CD4-positive, alpha-beta T cell treated with Interleukin-10 for 1 hour (primary cell): Measurements from ENCODE around the gene NCAPG2.

Source experiments
- DNase-seq: peaks from one replicate; pipeline ENCODE4 v3.0.0-alpha.2; 2020

The NCAPG2 gene, protein sequence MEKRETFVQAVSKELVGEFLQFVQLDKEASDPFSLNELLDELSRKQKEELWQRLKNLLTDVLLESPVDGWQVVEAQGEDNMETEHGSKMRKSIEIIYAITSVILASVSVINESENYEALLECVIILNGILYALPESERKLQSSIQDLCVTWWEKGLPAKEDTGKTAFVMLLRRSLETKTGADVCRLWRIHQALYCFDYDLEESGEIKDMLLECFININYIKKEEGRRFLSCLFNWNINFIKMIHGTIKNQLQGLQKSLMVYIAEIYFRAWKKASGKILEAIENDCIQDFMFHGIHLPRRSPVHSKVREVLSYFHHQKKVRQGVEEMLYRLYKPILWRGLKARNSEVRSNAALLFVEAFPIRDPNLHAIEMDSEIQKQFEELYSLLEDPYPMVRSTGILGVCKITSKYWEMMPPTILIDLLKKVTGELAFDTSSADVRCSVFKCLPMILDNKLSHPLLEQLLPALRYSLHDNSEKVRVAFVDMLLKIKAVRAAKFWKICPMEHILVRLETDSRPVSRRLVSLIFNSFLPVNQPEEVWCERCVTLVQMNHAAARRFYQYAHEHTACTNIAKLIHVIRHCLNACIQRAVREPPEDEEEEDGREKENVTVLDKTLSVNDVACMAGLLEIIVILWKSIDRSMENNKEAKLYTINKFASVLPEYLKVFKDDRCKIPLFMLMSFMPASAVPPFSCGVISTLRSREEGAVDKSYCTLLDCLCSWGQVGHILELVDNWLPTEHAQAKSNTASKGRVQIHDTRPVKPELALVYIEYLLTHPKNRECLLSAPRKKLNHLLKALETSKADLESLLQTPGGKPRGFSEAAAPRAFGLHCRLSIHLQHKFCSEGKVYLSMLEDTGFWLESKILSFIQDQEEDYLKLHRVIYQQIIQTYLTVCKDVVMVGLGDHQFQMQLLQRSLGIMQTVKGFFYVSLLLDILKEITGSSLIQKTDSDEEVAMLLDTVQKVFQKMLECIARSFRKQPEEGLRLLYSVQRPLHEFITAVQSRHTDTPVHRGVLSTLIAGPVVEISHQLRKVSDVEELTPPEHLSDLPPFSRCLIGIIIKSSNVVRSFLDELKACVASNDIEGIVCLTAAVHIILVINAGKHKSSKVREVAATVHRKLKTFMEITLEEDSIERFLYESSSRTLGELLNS

DNA sequence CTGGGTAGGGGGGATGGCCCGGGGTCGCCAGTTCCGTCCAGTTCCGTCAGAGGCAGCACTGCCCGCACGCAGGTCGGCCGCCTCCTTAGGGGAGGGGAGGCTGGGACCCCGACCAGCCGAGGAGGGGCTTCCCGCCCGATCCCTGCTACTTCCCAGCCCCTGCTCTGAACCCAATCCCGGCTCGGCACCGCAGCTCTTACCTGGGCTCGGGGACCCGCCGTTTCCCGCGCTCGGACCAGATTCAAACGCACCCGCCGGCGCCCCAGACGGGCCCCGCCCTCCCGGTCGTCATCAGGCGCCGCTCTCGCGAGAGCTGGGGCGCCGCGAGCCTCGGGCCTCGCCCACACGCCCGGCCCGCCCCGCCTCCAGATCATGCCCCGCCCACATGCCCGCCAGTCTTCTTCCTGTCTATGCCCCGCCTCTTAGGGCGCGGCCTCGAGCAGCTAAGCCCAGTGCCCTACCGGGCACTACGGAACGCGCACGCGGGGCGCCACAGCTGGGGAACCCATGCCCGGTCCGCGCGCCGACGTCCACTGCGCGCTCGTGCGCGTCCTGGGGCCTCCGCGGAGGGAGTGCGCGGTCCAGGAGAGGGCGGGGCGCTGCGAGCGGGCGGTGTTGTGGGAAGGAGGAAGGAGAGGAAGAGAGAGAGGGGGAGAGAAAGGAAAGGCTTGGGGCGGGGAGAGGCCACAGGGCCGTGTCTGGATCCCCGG lies at the start of gene NCAPG2:
Gene NCAPG2 (minus strand): TSS at position 281 of the 710 bp plus-strand sequence. CDS start 2,905 bp downstream, outside the sequence.
- peak; percentile 97 for DNase-seq

DNA sequence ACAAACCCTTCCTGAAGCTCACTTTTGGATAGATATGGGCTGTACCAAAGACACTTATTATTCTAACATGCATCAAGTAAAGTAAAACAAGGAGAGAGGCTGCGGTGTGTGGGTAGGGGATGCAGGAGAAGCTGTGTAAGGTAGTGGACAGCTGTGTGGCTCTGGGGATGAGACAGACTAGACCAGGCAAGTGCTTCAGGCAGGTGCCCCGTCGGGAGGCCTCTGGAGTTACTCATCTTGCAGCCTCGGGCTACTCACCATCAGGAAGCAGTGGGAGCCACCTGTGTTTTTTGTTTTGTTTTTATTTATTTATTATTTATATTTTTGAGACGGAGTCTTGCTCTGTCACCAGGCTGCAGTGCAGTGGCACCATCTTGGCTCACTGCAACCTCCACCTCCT lies 49.3 kb upstream of the NCAPG2 start:
- no peak for DNase-seq

DNA sequence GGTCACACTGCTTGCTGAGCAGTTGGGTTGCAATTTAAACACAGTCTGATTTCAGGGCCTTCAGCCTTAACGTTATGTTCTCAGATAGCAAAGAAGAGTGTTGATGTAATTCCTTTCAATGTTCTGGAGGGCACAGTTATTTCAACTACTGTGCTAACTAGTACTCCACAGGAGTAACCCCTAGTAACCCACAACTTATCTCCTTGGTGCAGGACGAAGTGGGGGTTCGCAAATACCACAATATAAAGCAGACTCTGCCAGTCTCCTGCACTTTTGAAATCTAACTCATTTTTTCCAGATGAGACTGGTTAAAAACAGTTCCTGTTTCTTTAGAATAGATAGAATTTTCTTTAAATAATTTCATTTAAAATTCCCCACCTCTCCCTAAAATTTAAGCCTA lies 47.1 kb upstream of the NCAPG2 start:
- DNase-seq, result no peak

DNA sequence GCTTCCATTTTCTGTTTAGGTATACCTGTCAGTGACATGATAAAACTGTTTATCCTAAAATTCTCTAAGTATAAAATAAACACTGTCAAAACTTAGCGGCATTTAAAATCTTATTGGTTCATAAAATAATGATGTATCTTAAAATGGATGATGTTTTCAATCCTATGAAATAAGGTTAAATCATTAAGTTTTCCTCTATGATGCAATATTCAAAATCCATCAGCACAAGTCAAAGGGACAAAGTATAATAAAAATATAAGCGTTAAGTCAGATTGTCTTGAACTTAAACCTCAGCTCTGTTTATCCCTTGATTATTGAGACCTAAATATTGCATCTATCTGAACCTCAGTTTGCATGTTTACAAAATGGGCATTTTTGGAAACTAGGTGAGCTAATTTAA lies 46.6 kb upstream of the NCAPG2 start:
- no peak for DNase-seq

DNA sequence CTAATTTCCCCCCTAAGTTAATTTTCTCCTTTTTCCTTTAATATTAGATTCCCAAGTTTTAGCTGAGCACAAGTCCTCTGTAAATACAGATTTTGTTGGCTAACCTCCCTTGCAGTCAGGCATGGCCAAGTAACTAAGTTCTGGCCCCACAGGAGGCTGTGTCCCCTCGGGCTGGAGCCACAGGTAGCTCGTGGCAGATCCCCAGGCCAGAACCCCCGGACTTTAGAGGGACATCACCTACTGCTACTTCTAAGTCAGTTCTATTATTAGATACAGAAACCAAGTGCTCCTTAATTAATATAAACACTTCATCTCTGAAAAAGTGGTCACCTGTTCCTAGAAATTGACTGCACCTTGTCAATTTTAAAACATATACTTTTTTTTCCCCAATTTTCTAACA lies 46.1 kb upstream of the NCAPG2 start:
- DNase-seq, result no peak

DNA sequence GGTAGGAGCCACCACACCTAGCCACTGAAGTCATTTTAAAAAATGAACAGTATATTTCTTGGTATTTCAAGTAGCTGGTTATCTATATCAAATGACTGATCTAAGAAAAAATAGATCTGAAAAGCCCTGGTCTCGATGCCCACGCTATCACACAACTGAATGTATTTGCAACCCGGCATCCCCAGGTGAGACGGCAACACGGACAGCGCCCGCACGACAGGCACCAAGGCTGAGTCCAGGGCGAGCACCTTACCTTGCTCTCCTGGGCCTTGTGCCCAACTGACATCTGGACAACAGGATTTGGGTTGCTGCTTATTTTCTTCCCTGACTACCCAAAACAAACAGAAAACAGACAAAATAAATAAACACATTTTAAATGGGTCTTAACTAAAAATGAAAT lies 44.8 kb upstream of the NCAPG2 start:
- DNase-seq, result no peak

DNA sequence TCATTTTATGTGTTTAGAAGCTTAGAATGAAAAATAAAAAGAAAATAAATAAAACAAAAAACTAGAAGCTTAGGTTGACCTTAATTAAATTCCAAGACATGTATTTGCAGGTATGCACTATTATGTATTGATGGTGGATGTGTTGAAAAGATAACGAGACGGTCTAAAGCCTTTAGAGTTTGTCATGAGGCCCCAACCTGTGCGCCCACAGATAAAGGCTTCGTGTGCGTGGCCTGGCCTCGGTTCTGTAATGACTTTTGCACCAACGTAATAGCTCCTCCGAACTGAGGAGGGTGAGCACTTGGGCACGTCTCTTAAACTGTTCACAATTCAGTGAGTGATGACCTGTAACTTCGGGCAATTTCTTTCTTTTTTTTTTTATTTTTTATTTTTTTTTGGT lies 43.7 kb upstream of the NCAPG2 start:
- DNase-seq, result no peak

DNA sequence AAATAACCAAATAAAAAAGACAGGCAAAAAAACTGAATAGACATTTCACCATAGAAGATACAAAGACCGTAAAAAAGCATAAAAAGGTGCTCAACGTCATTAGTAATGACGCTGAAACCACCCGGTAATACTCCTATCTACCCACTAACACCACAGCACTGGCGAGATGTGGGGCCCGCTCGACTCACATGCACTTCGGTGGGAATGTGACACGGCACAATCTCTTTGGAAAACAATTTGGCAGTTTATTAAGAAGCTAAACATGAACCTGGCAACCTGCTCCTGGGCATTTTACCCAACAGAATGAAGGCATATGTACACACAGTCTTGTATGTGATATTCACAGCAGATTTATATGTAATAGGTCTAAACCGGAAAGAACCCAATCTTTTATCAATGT lies 42.8 kb upstream of the NCAPG2 start:
- no peak for DNase-seq

DNA sequence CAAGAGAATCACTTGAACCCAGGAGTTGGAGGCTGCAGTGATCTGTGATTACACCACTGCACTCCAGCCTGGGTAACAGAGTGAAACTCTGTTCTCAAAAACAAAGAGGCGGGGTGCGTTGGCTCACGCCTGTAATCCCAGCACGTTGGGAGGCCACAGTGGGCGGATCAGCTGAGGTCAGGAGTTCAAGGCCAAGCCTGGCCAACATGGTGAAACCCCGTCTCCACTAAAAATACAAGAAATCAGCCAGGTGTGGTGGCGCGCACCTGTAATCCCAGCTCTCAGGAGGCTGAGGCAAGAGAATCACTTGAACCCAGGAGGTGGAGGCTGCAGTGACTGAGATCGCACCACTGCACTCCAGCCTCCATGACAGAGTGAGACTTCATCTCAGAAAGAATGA lies 42.4 kb upstream of the NCAPG2 start:
- DNase-seq, result no peak

DNA sequence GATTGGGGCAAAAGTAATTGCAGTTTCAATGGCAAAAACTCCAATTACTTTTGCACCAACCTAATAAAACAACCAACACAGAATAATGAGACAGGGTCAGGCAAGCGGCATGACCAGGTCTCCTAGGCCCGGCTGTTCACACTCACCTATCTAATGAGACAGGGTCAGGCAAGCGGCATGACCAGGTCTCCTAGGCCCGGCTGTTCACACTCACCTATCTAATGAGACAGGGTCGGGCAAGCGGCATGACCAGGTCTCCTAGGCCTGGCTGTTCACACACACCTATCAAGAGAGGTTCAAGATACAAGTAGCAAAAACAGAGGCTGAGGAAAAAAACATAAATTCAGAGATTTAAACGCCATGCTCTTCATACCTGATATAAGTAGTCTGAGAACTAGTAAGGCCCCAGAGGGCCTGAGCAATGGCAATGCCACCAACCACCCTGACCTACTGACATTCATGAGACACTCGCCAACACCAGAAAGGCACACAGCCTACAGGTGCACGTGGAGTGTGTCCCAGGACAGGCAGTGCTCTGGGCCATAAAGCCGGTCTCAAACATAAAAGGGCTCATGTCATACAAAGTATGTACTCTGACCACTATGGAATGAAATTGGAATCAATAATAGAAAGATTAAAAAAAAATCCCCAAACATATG lies 40.6 kb upstream of the NCAPG2 start:
- no peak for DNase-seq

DNA sequence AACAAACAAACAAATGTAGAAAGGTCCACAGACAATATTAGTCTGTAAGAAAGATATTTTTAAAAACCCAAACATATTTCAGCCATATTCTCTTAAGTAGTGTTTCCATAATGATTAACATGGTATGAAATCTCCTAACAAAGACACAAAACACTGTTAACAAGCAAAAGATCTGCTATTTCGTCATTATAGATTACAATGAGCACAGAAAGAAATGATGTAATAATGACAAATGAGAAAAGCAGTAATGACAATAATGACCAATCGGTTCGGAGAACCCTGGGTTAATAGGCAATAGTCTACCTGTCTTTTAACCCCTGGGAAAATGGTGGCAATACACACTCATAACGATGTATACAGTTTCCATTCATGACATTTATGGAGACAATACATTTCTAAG lies 39.5 kb upstream of the NCAPG2 start:
- no peak for DNase-seq

DNA sequence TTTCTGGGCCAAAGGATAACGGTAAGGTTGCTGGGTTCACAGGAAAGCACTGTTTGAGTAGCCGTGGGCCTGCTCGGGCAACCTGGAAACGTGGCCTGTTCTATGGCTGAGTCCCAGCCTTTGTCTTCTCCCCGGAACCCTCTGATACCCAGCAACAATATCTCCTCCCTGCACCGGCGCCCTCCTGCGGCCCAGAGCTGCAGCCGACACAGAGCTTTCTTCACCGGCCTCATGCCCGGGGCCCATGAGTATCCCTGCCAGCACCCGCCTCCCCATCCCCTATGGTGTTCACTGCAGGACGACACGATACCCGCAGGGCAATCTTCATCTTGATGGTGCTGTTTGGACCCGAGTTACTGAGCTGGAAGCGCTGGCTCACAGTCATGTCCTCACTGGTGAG lies 38.6 kb upstream of the NCAPG2 start:
- DNase-seq, result no peak

DNA sequence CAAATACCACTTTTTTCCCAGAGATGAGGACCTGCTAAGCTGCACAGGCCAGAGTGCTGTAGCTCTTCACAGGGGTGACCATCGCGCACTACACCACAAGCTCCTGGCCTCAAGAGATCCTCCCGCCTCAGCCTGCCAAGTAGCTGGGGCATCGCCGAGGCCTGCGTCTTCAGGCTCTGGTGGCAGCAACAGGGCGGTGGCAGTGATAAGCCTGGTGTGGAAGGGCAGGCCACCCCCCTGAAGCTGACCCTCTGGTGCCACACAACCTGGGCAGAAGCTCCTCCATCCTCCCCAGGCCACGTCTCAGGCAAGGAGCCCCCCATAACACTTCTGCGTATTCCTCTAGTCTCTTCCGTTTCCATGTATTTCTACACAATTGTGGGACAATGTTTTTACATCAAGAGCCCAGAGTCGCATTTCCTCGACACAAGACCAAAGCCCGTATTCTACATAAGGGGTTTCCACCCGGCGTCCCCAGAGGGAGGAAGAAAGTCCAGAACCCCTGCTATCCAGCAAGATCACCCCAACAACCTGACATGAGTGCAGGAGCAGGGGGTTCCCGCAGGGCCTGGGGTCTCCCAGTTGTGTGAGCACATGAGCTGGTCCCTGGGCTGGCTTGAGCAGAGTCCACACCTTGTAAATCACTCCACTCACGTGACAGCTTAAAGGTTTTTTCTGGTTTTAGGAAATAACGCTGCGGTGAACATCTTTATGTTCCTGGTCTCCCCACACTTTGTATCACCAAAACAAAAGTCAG lies 37.6 kb upstream of the NCAPG2 start:
- DNase-seq, result no peak

DNA sequence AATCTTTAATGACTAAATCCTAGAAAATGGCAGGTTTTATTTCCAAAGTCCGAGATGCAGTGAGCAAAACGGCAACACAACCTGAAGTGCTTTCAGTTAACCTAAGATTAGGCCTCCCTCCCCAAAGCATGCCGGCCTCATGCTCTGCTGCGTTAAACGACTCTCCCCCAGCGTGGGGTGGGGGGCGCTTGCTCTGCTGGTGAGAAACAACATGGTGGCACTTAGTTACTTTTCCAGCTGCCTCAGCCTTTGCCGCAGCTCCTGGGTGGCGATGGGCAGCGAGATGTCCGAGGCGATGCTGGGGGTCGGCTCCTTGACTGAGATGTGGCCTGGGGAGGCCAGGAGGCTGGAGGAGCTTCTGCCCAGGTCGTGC lies 36.7 kb upstream of the NCAPG2 start:
- DNase-seq, result no peak

DNA sequence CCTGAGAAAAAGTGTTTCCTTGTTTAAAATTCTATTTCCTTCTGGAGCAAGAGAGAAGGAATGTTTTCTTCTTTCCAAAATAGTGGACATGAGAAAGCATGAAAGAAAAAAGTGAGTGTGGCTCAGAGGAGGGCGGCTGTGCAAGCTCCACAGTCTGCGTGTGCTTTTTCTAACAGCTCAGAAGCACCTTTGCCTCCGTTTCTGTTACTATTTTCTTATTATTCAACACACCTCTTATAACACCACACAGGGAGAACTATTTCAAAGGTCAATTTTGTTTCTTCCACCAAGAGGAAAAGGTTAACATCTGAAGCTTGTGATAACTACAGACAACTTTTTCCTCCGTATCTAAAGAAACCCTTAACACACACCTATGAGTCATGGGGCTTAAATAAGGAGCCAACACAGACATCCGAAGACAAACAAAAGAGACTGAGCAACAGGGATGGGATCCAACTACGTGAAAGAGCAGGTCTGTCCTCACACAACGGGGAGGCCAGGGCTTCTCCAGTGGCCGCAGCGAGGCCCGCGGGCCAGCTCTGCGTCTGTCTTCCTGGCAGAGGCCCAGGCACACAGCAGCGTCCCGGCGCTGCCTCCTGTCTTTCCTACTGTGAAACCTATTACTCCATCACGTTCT lies 36.2 kb upstream of the NCAPG2 start:
- DNase-seq, result no peak

DNA sequence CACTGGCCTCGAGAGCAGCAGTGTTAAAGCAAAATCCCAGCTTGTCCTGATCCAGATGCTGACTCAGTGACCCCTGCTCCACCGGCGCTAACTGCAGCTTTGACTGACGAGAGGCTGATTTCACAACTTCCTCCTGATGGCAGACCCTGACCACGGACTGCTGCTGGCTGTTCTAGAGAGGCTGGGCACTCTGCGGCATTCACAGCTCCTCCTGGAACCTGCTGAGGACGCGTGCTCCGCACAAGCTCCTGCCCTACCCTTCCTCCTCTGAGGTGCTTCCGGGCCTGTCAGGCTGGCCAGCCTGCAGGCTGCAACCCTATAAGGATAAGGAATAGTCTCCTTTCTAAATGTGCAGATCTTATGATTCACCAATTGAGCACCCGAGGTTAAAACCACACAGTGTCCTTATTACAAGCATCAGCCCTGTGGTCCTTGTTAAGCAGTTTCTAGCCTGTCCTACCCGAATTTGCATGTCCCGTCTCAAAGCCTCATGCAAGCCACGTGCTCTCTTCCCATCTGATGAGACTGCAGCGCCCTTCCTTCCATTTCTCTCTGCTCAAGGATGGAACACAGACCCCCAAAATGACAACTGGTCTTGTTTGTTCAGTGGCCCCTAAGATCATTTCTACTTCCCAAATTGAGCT lies 35.5 kb upstream of the NCAPG2 start:
- DNase-seq, result no peak

DNA sequence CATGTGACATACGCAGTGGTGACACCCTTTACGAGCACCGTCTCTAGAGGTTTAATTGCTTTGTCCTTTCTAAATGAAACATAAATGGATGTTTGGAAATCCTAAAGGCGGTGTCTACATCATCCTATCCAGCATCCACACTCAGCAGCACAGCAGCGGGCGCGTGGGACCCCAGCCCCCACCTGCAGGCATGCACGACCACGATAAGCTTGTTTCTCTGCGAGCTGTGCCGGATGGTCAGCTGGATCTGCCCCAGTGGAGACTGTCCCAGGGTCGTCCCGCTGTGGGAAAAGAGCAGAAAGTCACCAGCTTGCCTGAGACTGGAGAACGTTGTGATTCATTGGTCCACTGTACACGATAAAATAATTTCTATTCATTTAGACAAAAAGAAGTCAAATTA lies 34.2 kb upstream of the NCAPG2 start:
- DNase-seq, result no peak

DNA sequence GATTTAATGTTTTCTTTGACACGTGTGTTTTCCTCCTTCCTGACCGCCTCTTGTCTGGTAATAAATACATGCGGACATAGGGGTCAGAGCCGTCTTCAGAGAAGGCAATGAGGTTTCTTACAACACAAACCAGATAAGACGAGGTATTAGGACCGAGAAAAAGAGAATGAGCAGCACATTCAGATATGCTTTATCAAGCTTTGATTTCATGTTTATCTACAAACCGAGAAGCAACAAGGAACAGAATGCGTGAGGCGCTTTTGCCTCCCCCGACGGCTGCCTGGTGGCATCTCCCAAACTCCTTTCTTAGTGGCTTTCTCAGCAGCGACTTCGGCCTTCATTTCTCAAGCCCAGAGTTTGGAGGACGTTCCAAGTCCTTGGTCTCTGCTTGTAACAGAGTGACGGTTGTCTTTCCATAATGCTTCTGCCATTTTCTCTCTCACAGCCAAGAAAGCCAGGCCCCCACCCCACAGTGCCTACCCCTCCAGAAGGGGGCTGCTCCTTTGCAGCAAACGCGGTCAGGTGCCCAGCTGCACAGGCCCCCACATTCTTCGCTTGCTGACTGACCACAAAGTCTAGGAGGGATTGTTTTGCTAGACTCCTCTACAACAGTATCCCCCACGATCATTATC lies 32.6 kb upstream of the NCAPG2 start:
- DNase-seq, result no peak

DNA sequence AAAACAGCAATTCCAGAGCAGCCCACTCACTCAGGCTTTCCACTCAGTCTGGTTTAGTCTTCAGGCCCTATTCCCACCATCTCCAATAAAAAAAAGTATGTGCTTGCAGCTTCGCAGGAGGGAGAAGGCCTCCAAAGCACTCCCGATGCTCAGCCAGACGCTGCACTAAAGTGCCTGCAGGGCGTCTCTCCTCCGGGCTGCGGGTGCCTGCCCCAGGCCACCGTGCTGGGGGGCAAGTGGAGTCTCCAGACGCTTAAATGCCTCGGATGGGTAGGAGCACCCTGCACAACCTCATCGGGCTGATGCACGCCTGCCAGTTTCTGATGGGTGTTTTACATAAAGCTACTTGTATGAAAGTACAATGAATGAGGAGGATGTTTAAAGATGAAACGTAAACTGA lies 31.3 kb upstream of the NCAPG2 start:
- no peak for DNase-seq

DNA sequence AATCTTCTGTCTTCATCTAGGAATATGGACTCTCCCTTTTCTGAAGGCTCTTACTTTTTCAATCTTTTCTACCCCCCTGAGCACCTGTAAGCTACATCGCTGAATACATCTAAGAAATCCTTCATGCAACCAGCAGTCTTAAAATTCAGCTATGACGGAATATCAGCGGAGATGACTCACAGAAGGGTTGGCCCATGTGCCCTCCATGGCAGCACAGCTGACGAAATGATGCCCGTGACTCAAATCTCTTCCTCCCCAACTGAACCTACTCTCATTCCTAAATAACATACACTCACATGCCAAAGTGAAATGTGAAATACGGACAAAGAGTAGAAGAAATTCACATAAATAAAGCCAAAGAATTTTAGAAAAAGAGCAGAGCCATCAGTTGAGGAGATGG lies 30.3 kb upstream of the NCAPG2 start:
- DNase-seq, result no peak
